LNCAP (cell line): ENCODE data around the gene BTBD2.

Source experiments
- TF ChIP-seq, protein P1 (sequence below): fragments of 450-650 bp; IDR thresholded peaks from 2 replicates; pipeline ENCODE4 v1.5.1; 2017; ENCODE audit warnings: mild to moderate bottlenecking

BTBD2 gene

DNA sequence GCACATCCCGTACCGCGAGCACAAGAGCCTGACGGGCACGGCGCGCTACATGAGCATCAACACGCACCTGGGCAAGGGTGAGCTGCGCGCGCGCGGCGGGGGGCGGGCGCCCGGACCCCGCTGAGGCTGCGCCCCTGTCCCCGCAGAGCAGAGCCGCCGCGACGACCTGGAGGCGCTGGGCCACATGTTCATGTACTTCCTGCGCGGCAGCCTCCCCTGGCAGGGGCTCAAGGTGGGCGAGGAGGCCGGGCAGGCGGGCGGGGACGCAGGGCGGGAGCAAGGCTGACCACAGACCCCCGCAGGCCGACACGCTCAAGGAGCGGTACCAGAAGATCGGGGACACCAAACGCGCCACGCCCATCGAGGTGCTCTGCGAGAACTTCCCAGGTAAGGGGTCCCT lies 36.5 kb downstream of the BTBD2 start:
- TF ChIP-seq, protein P1, sequence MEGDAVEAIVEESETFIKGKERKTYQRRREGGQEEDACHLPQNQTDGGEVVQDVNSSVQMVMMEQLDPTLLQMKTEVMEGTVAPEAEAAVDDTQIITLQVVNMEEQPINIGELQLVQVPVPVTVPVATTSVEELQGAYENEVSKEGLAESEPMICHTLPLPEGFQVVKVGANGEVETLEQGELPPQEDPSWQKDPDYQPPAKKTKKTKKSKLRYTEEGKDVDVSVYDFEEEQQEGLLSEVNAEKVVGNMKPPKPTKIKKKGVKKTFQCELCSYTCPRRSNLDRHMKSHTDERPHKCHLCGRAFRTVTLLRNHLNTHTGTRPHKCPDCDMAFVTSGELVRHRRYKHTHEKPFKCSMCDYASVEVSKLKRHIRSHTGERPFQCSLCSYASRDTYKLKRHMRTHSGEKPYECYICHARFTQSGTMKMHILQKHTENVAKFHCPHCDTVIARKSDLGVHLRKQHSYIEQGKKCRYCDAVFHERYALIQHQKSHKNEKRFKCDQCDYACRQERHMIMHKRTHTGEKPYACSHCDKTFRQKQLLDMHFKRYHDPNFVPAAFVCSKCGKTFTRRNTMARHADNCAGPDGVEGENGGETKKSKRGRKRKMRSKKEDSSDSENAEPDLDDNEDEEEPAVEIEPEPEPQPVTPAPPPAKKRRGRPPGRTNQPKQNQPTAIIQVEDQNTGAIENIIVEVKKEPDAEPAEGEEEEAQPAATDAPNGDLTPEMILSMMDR: no peak

DNA sequence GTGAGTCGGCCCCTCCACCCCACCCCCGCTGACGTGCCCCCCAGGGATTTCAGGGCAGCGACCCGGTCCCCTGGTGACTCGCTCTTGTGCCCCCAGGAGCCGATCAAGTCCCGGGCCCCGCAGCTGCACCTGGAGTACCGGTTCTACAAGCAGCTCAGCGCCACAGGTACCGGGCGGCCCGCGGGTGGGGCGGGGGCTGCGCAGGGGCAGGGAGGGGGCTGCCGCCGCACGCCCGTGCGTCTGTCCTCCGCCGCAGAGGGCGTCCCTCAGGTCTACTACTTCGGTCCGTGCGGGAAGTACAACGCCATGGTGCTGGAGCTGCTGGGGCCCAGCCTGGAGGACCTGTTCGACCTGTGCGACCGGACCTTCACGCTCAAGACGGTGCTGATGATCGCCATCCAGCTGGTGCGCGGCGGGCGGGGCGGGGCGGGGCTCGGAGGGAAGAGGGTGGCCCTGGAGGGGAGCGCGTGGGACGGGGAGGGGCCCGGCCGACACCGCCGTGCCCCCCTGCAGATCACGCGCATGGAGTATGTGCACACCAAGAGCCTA lies 37.1 kb downstream of the BTBD2 start:
- TF ChIP-seq, protein P1: no peak

DNA sequence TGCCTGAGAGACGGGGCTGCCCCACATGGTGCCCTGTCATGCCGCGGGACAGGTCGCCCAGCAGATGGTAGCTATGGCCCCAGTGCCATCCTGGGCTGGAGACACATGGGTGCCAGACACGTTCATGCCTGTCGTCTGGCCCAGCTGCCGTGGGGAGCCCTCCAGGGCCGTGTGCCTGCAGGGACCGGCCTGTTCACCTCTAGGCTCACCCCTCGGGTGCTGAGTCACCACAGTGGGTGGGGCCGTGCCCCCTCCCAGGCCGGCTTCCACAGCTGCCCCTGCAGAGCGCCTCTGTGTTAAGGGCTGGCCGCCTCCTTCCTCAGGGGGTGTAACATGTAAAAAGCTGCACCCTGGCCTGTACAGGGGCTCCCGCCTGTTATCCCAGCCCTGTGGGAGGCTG lies 38.4 kb downstream of the BTBD2 start:
- TF ChIP-seq, protein P1: no peak

DNA sequence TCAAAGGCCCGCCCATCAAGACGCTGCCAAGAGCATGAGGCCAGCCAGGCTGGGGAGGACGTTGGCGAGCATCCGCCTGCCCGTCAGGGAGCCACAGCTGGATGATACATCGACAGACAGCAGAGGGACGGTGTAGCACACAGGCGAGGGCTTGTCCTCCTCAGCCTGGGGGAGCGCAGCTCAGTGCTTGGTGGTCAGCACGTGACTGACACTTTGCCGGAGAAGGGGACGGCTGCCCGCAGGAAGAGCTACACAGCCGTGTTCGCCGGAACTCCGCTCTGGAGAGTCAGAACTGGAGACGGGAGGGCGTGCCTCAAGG lies 40.4 kb downstream of the BTBD2 start:
- TF ChIP-seq, protein P1: no peak

DNA sequence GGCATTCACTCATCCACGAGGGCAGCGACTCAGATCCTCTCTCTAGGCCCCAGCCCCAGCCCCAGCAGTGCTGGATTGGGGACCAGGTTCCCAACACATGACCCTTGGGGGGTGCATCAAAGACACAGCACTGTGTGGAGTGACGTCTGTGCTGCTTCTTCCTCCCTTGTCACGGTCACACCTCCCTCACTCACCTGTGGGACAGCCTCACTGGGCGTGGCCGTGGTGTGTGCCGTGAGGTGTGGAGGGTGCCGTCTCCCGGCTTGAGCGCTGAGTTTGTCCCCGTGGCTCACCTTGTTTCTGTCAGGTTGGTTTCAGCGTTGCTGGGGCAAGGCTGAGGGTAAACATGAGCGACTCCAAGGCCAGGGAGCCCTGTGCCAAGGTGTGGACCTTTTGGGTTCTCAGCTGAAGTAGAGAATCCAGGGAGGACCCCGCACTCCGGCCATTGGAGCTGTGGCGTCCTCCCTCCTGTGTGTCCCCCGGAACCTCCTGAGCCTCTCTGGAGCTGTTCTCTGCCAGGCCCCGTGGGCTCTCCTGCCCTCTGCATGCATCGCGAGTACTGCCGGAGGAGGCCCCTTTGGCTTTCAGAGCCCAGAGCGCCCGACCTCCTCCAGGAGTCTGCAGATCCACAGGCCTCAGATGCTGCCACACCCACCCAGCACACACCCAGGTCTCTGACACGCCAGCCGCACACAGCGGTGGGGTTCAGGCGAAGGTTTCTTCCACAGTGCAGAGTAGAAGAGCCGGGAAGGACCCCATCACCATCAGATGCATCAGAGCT lies 40.9 kb downstream of the BTBD2 start:
- TF ChIP-seq, protein P1: no peak

DNA sequence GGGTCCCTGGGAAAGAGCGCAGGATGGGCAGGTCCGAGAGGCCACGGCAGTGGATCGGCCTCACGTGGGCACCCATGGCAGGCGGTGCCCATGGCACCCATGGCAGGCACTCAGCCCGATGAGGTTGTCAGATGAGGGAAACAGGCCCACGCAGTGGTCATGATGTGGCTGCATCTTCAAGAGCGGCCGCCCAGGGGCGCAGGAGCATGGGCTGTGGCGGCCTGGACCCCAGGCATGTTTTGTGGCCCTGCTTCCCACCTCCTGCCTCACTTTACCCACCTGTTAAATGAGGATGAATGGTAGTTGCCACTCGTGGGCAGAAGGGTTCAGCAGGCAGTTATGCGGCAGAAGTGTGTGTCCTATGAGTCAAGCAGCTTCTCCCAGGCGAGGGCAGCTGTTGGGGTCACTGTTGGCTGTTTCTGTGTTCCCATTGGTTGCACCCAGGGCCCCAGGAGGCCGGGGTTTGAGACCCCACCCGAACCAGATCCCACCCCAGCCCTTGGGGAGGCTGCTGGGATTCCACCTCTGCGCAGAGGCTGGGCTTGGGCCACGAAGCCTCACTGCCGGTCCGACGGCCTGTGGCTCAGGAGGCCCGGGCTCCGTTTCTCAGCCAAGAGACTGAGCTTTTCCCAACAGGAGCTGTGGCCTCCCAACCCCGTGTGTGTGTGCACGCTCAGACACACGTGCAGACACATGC lies 44.6 kb downstream of the BTBD2 start:
- TF ChIP-seq, protein P1: no peak

DNA sequence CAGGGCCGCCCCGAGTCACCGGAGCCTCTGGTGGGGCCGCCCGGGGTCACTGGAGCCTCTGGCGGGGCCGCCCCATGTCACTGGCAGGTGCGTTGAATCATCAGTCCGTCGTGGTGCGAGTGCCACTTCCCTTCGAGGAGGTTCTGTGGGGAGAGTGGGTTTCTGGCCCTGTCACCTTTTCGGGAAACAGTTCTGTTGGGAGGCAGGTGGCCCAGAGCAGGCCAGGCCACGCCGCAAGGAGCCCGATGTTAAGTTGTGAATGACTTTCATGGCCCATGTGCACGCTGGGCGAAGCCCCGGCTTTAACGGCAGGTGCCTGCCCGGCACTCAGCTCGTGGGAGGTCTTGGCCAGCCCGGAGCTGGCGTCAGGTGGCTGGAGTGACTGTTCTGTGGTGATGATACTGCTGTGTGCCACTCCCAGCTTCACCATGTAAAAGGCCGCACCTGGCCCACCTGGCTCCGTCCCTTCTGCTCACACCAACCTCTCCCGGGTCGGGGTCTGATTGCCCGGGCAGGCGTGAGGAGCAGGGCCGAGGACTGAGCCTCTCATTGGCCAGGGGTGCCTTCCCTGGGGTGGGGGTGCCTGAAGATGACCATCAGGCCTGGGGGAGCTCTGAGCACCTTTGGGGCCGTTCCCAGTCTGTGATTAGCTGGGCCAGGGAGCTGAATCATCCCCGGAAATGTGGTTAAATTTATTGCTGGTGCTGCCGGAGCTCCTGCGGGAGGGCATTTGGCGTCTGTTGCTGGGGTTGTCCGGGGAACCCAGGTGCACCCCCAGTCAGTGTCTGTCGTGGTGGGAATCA lies 45.3 kb downstream of the BTBD2 start:
- TF ChIP-seq, protein P1: no peak
